K562 (cell line): ENCODE results near the gene ABCC11. TPM values are rescaled to one million over a fixed set of nuclear protein-coding genes. Genes with fewer than 3 reads are reported as not detected.

Source experiments
- ARID4B ChIP-seq: sonication (generic); formaldehyde crosslinking; IDR thresholded peaks from 2 replicates; pipeline ENCODE4 v1.8.0; 2022; ENCODE audit warnings: mild to moderate bottlenecking, missing genetic modification reagents
- EGR1 ChIP-seq: fragments of 450-650 bp; conservative IDR thresholded peaks from 2 replicates; pipeline ENCODE4 v1.6.1; 2017; ENCODE audit warnings: mild to moderate bottlenecking
- FOXJ3 ChIP-seq: sonication (generic); formaldehyde crosslinking; IDR thresholded peaks from 2 replicates; pipeline ENCODE4 v1.4.0; 2020; ENCODE audit warnings: mild to moderate bottlenecking, missing genetic modification reagents
- HSF4 ChIP-seq: fragments of 250-450 bp; sonication (Bioruptor Pico); IDR thresholded peaks from 2 replicates; pipeline ENCODE4 v2.1.2; 2022; ENCODE audit warnings: mild to moderate bottlenecking, moderate library complexity, borderline replicate concordance
- NR2C1 ChIP-seq, 2 experiments: fragments of 450-650 bp; IDR thresholded peaks; 2 replicates each; pipeline ENCODE4 v1.6.1; 2017; ENCODE audit warnings: mild to moderate bottlenecking in 2 of 2, antibody characterized with exemption in 1 of 2, inconsistent platforms in 1 of 2, missing compliant biosample characterization in 1 of 2, missing genetic modification characterization in 1 of 2
- PCBP1 ChIP-seq: fragments of 200-400 bp; formaldehyde crosslinking; IDR thresholded peaks from 2 replicates; pipeline ENCODE4 v1.6.1; 2018; ENCODE audit warnings: mild to moderate bottlenecking, low read depth, low read length; ENCODE audit not compliant: poor library complexity, severe bottlenecking
- PHF21A ChIP-seq: fragments of 450-650 bp; IDR thresholded peaks from 2 replicates; pipeline ENCODE4 v1.6.1; 2017; ENCODE audit warnings: low read depth, borderline replicate concordance
- SIN3A ChIP-seq, 2 experiments: fragments of 150-350 bp in 1 of 2; IDR thresholded peaks; 2 replicates each; pipeline ENCODE4 v1.6.1; 2011 to 2016; ENCODE audit warnings: borderline replicate concordance in 2 of 2, low read depth in 2 of 2, low read length in 2 of 2, mild to moderate bottlenecking in 2 of 2, moderate library complexity in 2 of 2; ENCODE audit not compliant: control insufficient read depth in 1 of 2
- SMARCB1 ChIP-seq: IDR thresholded peaks from 2 replicates; pipeline ENCODE4 v1.6.1; 2011; ENCODE audit warnings: improper control_type of control experiment, low read depth; ENCODE audit not compliant: insufficient read length
- SRSF9 ChIP-seq: fragments of 200-400 bp; formaldehyde crosslinking; IDR thresholded peaks from 2 replicates; pipeline ENCODE4 v1.6.1; 2017; ENCODE audit warnings: low read depth, low read length, borderline replicate concordance
- THAP7 ChIP-seq: fragments of 250-450 bp; sonication (Bioruptor Pico); IDR thresholded peaks from 2 replicates; pipeline ENCODE4 v1.5.0; 2021
- ZNF75A ChIP-seq: fragments of 450-650 bp; formaldehyde crosslinking; IDR thresholded peaks from 2 replicates; pipeline ENCODE4 v1.4.0; 2020; ENCODE audit warnings: mild to moderate bottlenecking
- polyA plus RNA-seq, 8 experiments: library from polyadenylated mRNA; depleted of rRNA in 4 of 8; stranded (reverse) in 5 of 8; unstranded in 3 of 8; fragments of >200 nt; fragmentation: Nextera tagmentation in 2 of 8; fragmentation: Illumina TruSeq in 1 of 8; extraction: Ambion mirVana in 2 of 8; extraction: Trizol in 1 of 8; gene quantifications; 2 replicates each; pipeline versions ENCODE4 v1.2.1 to v1.2.3, GENCODE V29; 2011 to 2014; ENCODE audit warnings: inconsistent platforms in 1 of 8, missing spikeins in 1 of 8
- total RNA-seq, 7 experiments: library from RNA; depleted of rRNA in 6 of 7; stranded (reverse); fragments of >200 nt in 6 of 7; fragmentation: Illumina TruSeq in 2 of 7; extraction: Trizol in 2 of 7; gene quantifications; 2 replicates each; pipeline versions ENCODE4 v1.2.1 to v1.2.3, GENCODE V29; 2011 to 2021; ENCODE audit warnings: low replicate concordance in 1 of 7

The ABCC11 gene
- total and polyA plus RNA-seq, 9 of the 15 experiments (the other 6 are each of a cell fraction or from before 2014, with no cell fraction given): 0.04 to 0.14 (median 0.04) TPM; not detected in 6

- no peak for TF ChIP-seq ARID4B
- TF ChIP-seq SMARCB1: no peak
- TF ChIP-seq EGR1: no peak
- TF ChIP-seq SIN3A (IDR thresholded peaks at IDR 0.05; ENCODE audit: borderline replicate concordance in 2 of 2, control insufficient read depth in 1 of 2, low read depth in 2 of 2, low read length in 2 of 2): no peak
- TF ChIP-seq PHF21A: no peak
- TF ChIP-seq ZNF75A (CRISPR knock-in tag): no peak
- TF ChIP-seq PCBP1: no peak
- no peak for TF ChIP-seq FOXJ3 (CRISPR knock-in tag)
- TF ChIP-seq SRSF9: no peak
- TF ChIP-seq THAP7 (CRISPR knock-in tag): no peak
- no peak for TF ChIP-seq NR2C1 (IDR thresholded peaks at IDR 0.05)
- no peak for TF ChIP-seq NR2C1 (tag; IDR thresholded peaks at IDR 0.05)
- no peak for TF ChIP-seq HSF4
Measured at GRCh38 chr16:48132696-48133095, 114.6 kb downstream of the ABCC11 start (continued).
